GM18873 (cell line): ENCODE measurements around the gene LIN9.
"Not testable (repeated sequence)": the region's sequence is repeated elsewhere in the genome, so short reads cannot be mapped to it uniquely, and the experiment has no call there.

Source experiments
- ATAC-seq: cut with Tn5 transposase; IDR thresholded peaks from one replicate; pipeline ENCODE4 v1.9.1; 2021; ENCODE audit warnings: mild to moderate bottlenecking, moderate library complexity, moderate number of reproducible peaks; ENCODE audit not compliant: unreplicated experiment, low FRiP score

Gene LIN9, protein sequence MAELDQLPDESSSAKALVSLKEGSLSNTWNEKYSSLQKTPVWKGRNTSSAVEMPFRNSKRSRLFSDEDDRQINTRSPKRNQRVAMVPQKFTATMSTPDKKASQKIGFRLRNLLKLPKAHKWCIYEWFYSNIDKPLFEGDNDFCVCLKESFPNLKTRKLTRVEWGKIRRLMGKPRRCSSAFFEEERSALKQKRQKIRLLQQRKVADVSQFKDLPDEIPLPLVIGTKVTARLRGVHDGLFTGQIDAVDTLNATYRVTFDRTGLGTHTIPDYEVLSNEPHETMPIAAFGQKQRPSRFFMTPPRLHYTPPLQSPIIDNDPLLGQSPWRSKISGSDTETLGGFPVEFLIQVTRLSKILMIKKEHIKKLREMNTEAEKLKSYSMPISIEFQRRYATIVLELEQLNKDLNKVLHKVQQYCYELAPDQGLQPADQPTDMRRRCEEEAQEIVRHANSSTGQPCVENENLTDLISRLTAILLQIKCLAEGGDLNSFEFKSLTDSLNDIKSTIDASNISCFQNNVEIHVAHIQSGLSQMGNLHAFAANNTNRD

GRCh38 chr1:226308723-226309397 lies at the start of gene LIN9:
TSS of gene LIN9 (minus strand) at chr1:226309164. CDS start at chr1:226309139, 25 bp downstream.
- peak; percentile 59 for ATAC-seq

DNA sequence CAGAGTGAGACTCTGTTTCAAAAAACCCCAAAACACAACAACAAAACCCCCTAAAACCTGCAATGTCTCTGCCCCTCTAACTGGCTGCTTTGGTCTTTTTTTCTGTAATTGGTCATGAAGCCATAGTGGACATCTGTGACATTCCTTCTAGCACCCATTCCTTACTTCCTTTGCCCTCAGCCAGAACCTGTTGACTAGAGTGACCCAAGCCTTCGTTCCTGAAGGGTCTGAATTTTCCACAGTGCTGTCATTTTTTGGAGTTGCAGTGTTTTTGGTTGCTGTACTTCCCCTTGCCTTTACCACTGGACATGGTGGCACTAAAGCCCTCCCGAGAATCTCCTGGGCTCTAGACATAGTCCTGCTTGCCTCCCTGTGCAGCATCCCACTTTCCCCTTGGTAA lies 48.5 kb upstream of the LIN9 start:
- ATAC-seq = no peak

- ATAC-seq = no peak
Measured at GRCh38 chr1:226355669-226356551, 46.9 kb upstream of the LIN9 start.

- no peak for ATAC-seq
Measured at GRCh38 chr1:226355016-226355415, 46.1 kb upstream of the LIN9 start.

GRCh38 chr1:226353698-226354525 lies 44.9 kb upstream of the LIN9 start:
- ATAC-seq = no peak

DNA sequence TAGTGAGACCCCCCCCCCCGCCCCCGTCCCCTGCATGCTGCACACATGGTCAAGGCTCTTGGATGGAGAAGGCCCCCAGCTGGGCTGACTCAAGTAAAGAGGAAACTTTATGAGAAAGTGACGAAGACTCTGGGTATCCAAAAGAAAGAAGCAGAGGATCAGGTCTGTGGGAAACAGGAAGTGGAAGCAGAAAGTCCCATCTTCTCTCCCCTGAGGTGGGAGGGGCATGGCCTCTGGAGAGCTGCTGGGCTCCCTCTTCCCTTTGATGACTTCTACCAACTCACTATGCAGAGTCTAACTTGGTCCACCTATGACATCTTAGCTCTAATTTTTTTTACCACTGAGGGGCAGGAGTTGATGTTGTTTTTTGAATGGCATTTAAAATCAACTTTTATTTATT lies 42.7 kb upstream of the LIN9 start:
- ATAC-seq = no peak

DNA sequence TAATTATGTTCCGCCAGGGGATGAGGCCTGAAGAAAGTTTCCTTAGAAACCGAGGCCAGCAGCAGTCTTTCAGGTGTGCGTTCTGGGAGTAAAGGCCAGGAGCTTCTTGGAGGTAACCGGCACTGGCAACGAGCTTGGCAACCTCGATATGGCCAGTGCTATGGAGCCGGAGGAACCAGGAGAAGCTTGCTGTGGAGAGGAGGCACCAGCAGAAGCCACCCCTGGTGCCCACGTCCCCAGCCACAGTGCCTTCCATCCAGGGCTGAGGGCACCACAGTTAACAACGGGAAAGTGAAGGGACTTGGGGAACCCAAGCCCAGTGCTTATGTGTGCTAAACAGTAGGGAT lies 41.5 kb upstream of the LIN9 start:
- no peak for ATAC-seq

GRCh38 chr1:226349801-226350518 lies 41.0 kb upstream of the LIN9 start:
- ATAC-seq = no peak

- no peak for ATAC-seq
Measured at GRCh38 chr1:226349081-226349480, 40.1 kb upstream of the LIN9 start.

GRCh38 chr1:226344441-226345259 lies 35.7 kb upstream of the LIN9 start:
- no peak for ATAC-seq

DNA sequence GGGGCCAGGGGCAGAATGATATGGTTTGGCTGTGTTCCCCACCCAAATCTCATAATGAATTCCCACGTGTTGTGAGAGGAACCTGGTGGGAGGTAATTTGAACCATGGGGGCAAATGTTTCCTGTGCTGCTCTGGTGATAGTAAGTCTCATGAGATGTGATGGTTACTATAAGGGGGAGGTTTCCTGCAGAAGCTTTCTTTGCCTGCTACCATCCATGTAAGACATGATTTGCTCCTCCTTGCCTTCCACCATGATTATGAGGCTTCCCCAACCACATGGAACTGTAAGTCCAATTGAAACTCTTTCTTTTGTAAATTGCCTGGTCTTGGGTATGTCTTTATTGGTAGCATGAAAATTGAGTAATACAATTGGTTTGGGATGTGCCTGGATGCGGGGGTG lies 33.7 kb upstream of the LIN9 start:
- no peak for ATAC-seq

DNA sequence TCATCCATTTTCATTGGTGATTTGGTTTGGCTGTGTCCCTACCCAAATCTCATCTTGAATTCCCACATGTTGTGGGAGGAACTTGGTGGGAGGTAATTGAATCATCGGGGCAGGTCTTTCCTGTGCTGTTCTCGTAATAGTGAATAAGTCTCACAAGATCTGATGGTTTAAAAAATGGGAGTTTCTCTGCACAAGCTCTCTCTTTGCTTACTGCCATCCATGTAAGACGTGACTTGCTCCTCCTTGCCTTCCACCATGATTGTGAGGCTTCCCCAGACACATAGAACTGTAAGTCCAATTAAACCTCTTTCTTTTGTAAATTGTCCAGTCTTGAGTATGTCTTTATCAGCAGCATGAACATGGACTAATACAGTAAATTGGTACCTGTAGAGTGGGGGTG lies 31.1 kb upstream of the LIN9 start:
- not testable (repeated sequence) for ATAC-seq

- ATAC-seq = no peak
Measured at GRCh38 chr1:226337276-226337875, 28.4 kb upstream of the LIN9 start.

DNA sequence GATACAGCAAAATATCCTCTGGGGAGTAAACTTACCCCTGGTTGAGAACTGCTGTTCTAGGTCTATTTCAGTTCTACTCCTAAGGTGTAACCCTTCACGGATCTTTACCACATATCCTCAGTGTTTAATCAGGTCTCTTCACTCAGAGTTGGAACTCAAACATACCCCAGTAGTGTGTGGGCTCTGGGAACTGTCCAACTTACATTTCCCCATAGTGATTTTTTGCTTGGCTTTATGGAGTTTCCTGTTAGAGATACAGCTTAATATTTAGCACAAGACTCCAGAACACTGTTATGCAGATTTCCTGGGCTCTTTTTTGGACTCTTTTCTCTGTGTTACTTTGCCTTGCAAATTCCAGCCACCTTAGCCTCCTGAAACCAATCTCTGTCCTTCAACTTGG lies 26.7 kb upstream of the LIN9 start:
- no peak for ATAC-seq

DNA sequence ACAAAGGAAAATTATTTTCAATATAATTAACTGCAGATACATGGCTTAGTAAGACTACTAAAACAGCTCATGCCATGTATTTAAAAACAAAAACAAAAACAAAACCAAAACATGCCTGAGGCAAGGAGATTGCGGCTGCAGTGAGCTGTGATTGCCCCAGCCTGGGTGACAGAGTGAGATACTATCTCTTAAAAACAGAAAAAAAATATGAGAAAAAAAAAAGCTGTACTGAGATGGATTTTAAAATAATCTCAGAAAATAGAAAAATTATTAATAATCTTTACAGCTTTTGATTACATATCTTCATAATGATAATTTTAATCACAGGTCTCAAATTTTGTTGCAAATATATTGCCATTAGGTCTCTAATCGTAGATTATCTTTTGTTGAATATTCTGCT lies 24.0 kb upstream of the LIN9 start:
- ATAC-seq = no peak

- no peak for ATAC-seq
Measured at GRCh38 chr1:226329237-226329636, 20.3 kb upstream of the LIN9 start.

DNA sequence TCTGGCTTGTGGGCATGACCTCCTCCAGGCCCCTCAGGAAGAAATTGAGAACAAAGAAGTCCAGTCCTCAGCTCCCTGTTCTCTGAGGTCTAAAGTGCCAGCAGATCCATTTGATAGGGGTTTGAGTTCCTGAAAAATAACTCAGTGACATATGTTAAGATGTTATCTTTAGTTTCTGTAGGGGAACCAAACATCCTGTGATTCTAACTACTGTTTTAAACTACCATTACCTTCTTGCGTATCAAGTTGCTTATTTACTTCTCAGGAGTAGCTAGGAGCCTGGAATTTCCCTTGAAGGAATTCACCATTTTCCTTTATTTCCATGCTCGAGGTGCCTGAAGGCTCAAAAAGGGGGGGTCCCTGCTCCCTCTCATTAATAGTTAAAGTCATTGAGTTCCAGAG lies 18.8 kb upstream of the LIN9 start:
- no peak for ATAC-seq

DNA sequence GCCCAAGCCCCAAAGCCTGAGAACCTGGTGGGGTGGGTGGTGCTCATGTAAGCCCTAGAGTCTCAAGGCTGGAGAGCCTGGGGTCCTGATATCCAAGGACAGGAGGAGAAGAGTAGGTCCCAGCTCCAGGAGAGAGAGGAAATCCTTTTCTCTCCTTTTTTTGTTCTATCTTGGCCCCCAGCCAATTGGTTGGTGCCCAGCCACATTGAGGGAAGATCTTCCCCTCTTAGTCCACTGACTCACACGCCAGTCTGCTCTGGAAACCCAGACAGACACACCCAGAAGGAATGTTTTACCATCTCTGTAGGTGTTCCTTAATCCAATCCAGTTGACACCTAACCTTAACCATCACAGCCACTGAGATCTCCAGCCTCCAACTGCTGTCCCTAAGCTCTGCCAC lies 16.2 kb upstream of the LIN9 start:
- no peak for ATAC-seq
